Small intestine (tissue), 7 donors: ENCODE results near the gene APEX1. TPM values are rescaled to one million over a fixed set of nuclear protein-coding genes. Genes with fewer than 3 reads are reported as not detected.
A peak's percentile ranks its signal among the peaks of the same experiment; 100 is the strongest.

Experiments
- DNase-seq, 2 donors: peaks; one replicate each; pipeline versions ENCODE4 v3.0.0 to v3.0.0-alpha.2; 2013
- FAIRE-seq: peaks from 2 replicates; lab custom pipeline; 2012; peaks lifted over from hg19 to GRCh38; lab: Jason Lieb, UNC
- H3K27ac ChIP-seq, 3 donors: one replicate each; pipeline ENCODE4 v1.5.1; 2013; ENCODE audit warnings: low read length in 2 of 3, mild to moderate bottlenecking in 2 of 3, control low read depth in 1 of 3, inconsistent platforms in 1 of 3, low read depth in 1 of 3, moderate library complexity in 1 of 3
- H3K27me3 ChIP-seq, 3 donors: one replicate each; pipeline ENCODE4 v1.6.1; 2013; ENCODE audit warnings: low read length in 3 of 3, inconsistent platforms in 1 of 3; ENCODE audit not compliant: control insufficient read depth in 3 of 3, insufficient read depth in 3 of 3
- H3K36me3 ChIP-seq, 3 donors: one replicate each; pipeline ENCODE4 v1.6.1; 2013; ENCODE audit warnings: low read length in 3 of 3, inconsistent platforms in 1 of 3, low read depth in 1 of 3, mild to moderate bottlenecking in 1 of 3, moderate library complexity in 1 of 3; ENCODE audit not compliant: control insufficient read depth in 3 of 3, insufficient read depth in 2 of 3
- H3K4me1 ChIP-seq, 3 donors: one replicate each; pipeline ENCODE4 v1.6.1; 2013; ENCODE audit warnings: low read length in 2 of 3, inconsistent platforms in 1 of 3, low read depth in 1 of 3, mild to moderate bottlenecking in 1 of 3, moderate library complexity in 1 of 3; ENCODE audit not compliant: control insufficient read depth in 3 of 3, insufficient read depth in 2 of 3
- H3K4me3 ChIP-seq, 3 donors: one replicate each; pipeline ENCODE4 v1.5.1; 2013; ENCODE audit warnings: low read length in 3 of 3, control low read depth in 1 of 3, inconsistent platforms in 1 of 3, low read depth in 1 of 3, mild to moderate bottlenecking in 1 of 3, moderate library complexity in 1 of 3
- H3K9me3 ChIP-seq, 2 donors: one replicate each; pipeline ENCODE4 v1.6.1; 2013; ENCODE audit warnings: low read depth in 1 of 2, low read length in 1 of 2; ENCODE audit not compliant: control insufficient read depth in 2 of 2, insufficient read depth in 1 of 2
- WGBS, 3 donors: extraction: QIAGEN DNeasy Blood & Tissue Kit; methylation state at CpG; one replicate each; pipeline ENCODE4 v1.1.7; 2013; 5-methylcytosine and 5-hydroxymethylcytosine counted together
- polyA plus RNA-seq, 4 donors: library from polyadenylated mRNA; stranded (reverse) in 3 of 4; unstranded in 1 of 4; fragments of 200-250 nt in 3 of 4; fragments of 120-200 nt in 1 of 4; gene quantifications; one replicate each; pipeline versions ENCODE4 v1.2.1 to v1.2.3, GENCODE V29; 2013
- donor health status: healthy with polysubstance abuse.
- donor health status: control.
- donor health status: control.
- donor health status: Bipolar disorder and iron deficiency.
- donor health status: healthy.

Gene APEX1
- polyA plus RNA-seq, 4 donors, result 122 to 216 (median 191) TPM

GRCh38 chr14:20472536-20473169 lies 17.6 kb downstream of the APEX1 start:
- WGBS, 3 donors, result 27 to 72% (median 47%) methylated on average over 2 of the region's 2 CpGs
- Histone ChIP-seq H3K36me3 (peaks cover 16 to 44% (median 27%) of the 10 kb centered on the region in 3 donors), H3K4me1 (peaks cover 7 to 30% (median 16%) of the 10 kb centered on the region in 3 donors), H3K27me3 (no peaks in the 10 kb centered on the region), H3K27ac (peak overlapping the region in 2 of 3 donors; percentile 47 to 98), H3K9me3 (no peaks in the 10 kb centered on the region), H3K4me3 (peak overlapping the region in 2 of 3 donors; percentile 88 to 98)
- no peak for FAIRE-seq
- peak; percentile 50 to 78 for DNase-seq

GRCh38 chr14:20476776-20477175 lies 21.8 kb downstream of the APEX1 start:
- peaks cover 5 to 25% (median 6%) of the 10 kb centered on the region in 3 donors for H3K4me1 ChIP-seq
- WGBS, 3 donors, result 79 to 83% (median 82%) methylated on average over 5 of the region's 5 CpGs
- FAIRE-seq (no peak), DNase-seq (no peak)
- H3K27ac ChIP-seq, result peak overlapping the region in 1 of 3 donors; percentile 62
- H3K9me3 ChIP-seq, result no peaks in the 10 kb centered on the region
- H3K4me3 ChIP-seq, result no peak overlapping the region
- H3K27me3 ChIP-seq, result no peaks in the 10 kb centered on the region
- peaks cover 20 to 51% (median 27%) of the 10 kb centered on the region in 3 donors for H3K36me3 ChIP-seq

- 18 to 36% (median 24%) methylated on average over 1 of the region's 1 CpG for WGBS, 3 donors
- no peak for FAIRE-seq
- no peaks in the 10 kb centered on the region for H3K9me3 ChIP-seq
- no peaks in the 10 kb centered on the region for H3K27me3 ChIP-seq
- peak overlapping the region in 2 of 3 donors; percentile 50 to 62 for H3K27ac ChIP-seq
- H3K36me3 ChIP-seq, result peaks cover 20 to 49% (median 27%) of the 10 kb centered on the region in 3 donors
- H3K4me1 ChIP-seq, result peaks cover 2 to 19% (median 2%) of the 10 kb centered on the region in 3 donors
- no peak for DNase-seq
- H3K4me3 ChIP-seq, result no peak overlapping the region
These were observed 22.3 kb downstream of the APEX1 start for GRCh38 chr14:20477211-20477876.

GRCh38 chr14:20478894-20479293 lies 23.9 kb downstream of the APEX1 start:
- 75 to 85% (median 82%) methylated on average over 2 of the region's 2 CpGs for WGBS, 3 donors
- Histone ChIP-seq H3K27me3 (no peaks in the 10 kb centered on the region), H3K4me3 (no peak overlapping the region), H3K9me3 (no peaks in the 10 kb centered on the region), H3K4me1 (peaks cover 2 to 8% (median 4%) of the 10 kb centered on the region in 3 donors), H3K36me3 (peaks cover 16 to 42% (median 25%) of the 10 kb centered on the region in 3 donors), H3K27ac (no peak overlapping the region)
- DNase-seq (no peak), FAIRE-seq (no peak)

DNA sequence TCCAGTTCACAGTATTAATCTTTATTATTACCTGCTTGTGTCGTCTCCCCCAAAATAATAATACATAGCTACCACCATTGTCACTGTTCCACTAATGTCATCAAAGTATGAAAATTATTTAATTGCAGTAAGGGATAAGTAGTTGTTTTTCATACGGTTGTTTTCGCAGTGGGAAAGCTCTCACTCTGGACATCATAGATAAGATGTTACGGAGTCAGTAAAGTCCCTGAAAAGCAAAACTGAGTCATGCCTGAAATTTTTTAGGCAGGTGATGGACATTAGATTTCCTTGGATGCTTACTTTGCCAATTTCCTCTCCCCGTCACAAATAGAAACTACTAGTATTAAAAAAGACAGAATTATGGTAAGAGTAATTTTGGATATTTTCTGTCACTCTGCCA lies 27.4 kb downstream of the APEX1 start:
- H3K4me1 ChIP-seq, result peaks cover 0 to 6% (median 3%) of the 10 kb centered on the region in 3 donors
- H3K27ac ChIP-seq, result no peak overlapping the region
- H3K4me3 ChIP-seq, result no peak overlapping the region
- peaks cover 2 to 10% (median 4%) of the 10 kb centered on the region in 3 donors for H3K36me3 ChIP-seq
- DNase-seq (no peak), FAIRE-seq (no peak)
- no peaks in the 10 kb centered on the region for H3K9me3 ChIP-seq
- no peaks in the 10 kb centered on the region for H3K27me3 ChIP-seq
- 85 to 91% (median 89%) methylated on average over 5 of the region's 5 CpGs for WGBS, 3 donors

- 41 to 63% (median 58%) methylated on average over 7 of the region's 7 CpGs for WGBS, 3 donors
- no peak for FAIRE-seq
These were observed 30.9 kb downstream of the APEX1 start for GRCh38 chr14:20485900-20486299.

GRCh38 chr14:20486684-20487395 lies 31.8 kb downstream of the APEX1 start:
- Histone ChIP-seq H3K36me3 (no peaks in the 10 kb centered on the region), H3K27me3 (no peaks in the 10 kb centered on the region), H3K4me3 (no peak overlapping the region), H3K27ac (no peak overlapping the region), H3K4me1 (peaks cover 0 to 4% (median 2%) of the 10 kb centered on the region in 3 donors), H3K9me3 (no peaks in the 10 kb centered on the region)
- FAIRE-seq (no peak), DNase-seq (no peak)
- WGBS, 3 donors, result 77 to 83% (median 79%) methylated on average over 8 of the region's 8 CpGs

More at GRCh38 chr14:20485900-20486299, 30.9 kb downstream of the APEX1 start:
- Histone ChIP-seq H3K27ac (no peak overlapping the region), H3K4me1 (peaks cover 0 to 4% (median 2%) of the 10 kb centered on the region in 3 donors), H3K27me3 (no peaks in the 10 kb centered on the region), H3K4me3 (no peak overlapping the region), H3K9me3 (no peaks in the 10 kb centered on the region), H3K36me3 (no peaks in the 10 kb centered on the region)
- DNase-seq, result no peak

- DNase-seq, result no peak
- Histone ChIP-seq H3K27me3 (no peaks in the 10 kb centered on the region), H3K4me1 (peaks cover 0 to 4% (median 2%) of the 10 kb centered on the region in 3 donors), H3K27ac (no peak overlapping the region), H3K36me3 (no peaks in the 10 kb centered on the region), H3K9me3 (no peaks in the 10 kb centered on the region), H3K4me3 (no peak overlapping the region)
- no peak for FAIRE-seq
These were observed 32.3 kb downstream of the APEX1 start for GRCh38 chr14:20487396-20487725.
